ENCODE results near the gene CTSC.

CTSC gene

DNA sequence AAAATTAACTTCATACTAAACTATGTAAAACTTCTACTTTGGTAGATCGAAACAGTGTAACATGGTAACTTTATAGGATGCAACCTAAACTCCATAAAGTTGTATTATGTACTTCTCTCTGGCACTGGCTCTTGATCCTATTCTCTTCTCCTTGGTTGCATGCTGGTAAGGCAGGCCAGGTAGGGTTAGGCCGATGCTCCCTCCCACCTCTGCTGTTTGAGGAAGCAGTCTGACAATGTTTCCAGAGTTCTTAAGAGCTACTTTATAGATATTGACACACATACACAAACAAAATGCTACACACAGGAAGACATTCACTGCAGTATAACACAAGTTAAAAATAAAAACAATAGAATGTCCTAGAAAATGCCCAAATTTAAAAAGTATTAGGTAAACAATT, 22.5 kb downstream of the CTSC start:
- Histone ChIP-seq H3K4me1 (ENCODE audit: insufficient read depth, low read length) (peaks cover 20% of the 10 kb centered on the region), H3K27ac (ENCODE audit: low read depth, low read length) (no peak overlapping the region), H3K9me3 (ENCODE audit: low read length) (no peaks in the 10 kb centered on the region), H3K4me3 (ENCODE audit: low read depth in 1 of 2, low read length in 2 of 2) (no peak overlapping the region), H3K9ac (ENCODE audit: low read length) (no peak overlapping the region), H3K27me3 (ENCODE audit: control insufficient read depth in 1 of 2, insufficient read depth in 2 of 2, low read length in 2 of 2) (no peaks in the 10 kb centered on the region), H3K36me3 (ENCODE audit: insufficient read depth, low read length) (no peaks in the 10 kb centered on the region)

GRCh38 chr11:88313441-88313840, 24.1 kb downstream of the CTSC start:
- no peaks in the 10 kb centered on the region for H3K36me3 ChIP-seq (ENCODE audit: insufficient read depth, low read length)
- no peak overlapping the region for H3K9ac ChIP-seq (ENCODE audit: low read length)
- no peaks in the 10 kb centered on the region for H3K9me3 ChIP-seq (ENCODE audit: low read length)
- H3K27ac ChIP-seq (ENCODE audit: low read depth, low read length): no peak overlapping the region
- no peak overlapping the region for H3K4me3 ChIP-seq (ENCODE audit: low read depth in 1 of 2, low read length in 2 of 2)
- H3K4me1 ChIP-seq (ENCODE audit: insufficient read depth, low read length): peaks cover 16% of the 10 kb centered on the region
- no peaks in the 10 kb centered on the region for H3K27me3 ChIP-seq (ENCODE audit: control insufficient read depth in 1 of 2, insufficient read depth in 2 of 2, low read length in 2 of 2)

DNA sequence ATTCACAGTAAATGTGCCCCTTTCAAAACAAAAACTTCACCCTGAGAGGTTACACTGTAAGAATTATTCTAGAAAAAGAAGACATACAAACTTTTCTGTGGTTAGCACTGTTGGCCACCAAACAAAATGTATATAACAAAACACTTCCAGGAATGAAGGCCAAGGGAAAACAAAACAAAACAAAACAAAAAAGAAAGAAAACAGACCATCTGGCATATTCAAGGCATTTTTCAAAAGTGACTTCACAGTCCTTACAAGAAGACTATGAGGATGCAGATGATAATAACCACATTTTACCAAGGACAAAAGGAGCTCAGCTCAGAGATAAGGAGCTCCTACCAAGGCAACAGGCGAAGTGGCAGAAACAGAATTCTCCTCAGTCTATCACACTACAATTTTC, 24.9 kb downstream of the CTSC start:
- peaks cover 16% of the 10 kb centered on the region for H3K4me1 ChIP-seq (ENCODE audit: insufficient read depth, low read length)

DNA sequence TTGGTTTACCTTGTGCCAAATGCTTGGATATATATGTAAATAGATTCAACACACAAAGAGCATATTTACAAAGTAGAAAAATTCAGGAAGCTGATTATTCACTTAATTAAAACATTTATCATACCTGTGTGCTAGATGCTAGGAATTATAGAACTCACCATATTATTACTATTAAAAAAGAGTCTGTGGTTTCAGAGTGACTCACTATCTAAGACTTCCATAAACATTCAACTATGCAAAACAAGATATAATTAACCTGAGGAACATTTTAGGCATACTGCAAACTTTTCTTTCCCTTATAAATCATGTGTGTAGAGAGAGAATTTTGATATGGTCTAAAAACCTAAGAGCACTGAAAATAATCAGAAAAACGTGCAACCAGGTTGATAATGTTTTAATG, 27.3 kb downstream of the CTSC start:
- Histone ChIP-seq H3K9me3 (ENCODE audit: low read length) (no peaks in the 10 kb centered on the region), H3K4me1 (ENCODE audit: insufficient read depth, low read length) (peaks cover 16% of the 10 kb centered on the region), H3K27ac (ENCODE audit: low read depth, low read length) (no peak overlapping the region), H3K9ac (ENCODE audit: low read length) (no peak overlapping the region), H3K27me3 (ENCODE audit: control insufficient read depth in 1 of 2, insufficient read depth in 2 of 2, low read length in 2 of 2) (no peaks in the 10 kb centered on the region), H3K4me3 (ENCODE audit: low read depth in 1 of 2, low read length in 2 of 2) (no peak overlapping the region), H3K36me3 (ENCODE audit: insufficient read depth, low read length) (peaks cover 8% of the 10 kb centered on the region)

More for the DNA sequence above, 24.9 kb downstream of the CTSC start:
- H3K27me3 ChIP-seq (ENCODE audit: control insufficient read depth in 1 of 2, insufficient read depth in 2 of 2, low read length in 2 of 2): no peaks in the 10 kb centered on the region
- no peak overlapping the region for H3K4me3 ChIP-seq (ENCODE audit: low read depth in 1 of 2, low read length in 2 of 2)
- no peak overlapping the region for H3K27ac ChIP-seq (ENCODE audit: low read depth, low read length)
- no peaks in the 10 kb centered on the region for H3K9me3 ChIP-seq (ENCODE audit: low read length)
- H3K36me3 ChIP-seq (ENCODE audit: insufficient read depth, low read length): no peaks in the 10 kb centered on the region
- no peak overlapping the region for H3K9ac ChIP-seq (ENCODE audit: low read length)

DNA sequence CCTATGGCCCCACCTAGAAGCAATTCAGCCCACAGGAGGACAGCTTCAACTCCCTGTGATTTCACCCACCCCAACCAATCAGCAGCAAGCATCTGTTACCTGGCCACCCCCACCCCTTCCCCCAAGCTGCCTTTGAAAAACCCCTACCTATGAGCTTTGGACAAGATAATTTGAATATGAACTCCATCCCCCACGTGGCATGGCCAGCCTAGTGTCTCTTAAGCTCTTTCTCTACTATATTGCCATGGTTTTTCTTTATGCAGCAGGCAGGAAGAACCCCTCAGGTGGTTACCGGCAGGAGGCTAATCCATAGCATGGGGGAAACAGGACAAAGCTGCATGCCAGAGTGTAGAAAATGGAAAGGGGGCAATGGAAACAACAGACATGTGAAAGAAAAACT, 29.0 kb downstream of the CTSC start:
- no peaks in the 10 kb centered on the region for H3K9me3 ChIP-seq (ENCODE audit: low read length)
- H3K27me3 ChIP-seq (ENCODE audit: control insufficient read depth in 1 of 2, insufficient read depth in 2 of 2, low read length in 2 of 2): no peaks in the 10 kb centered on the region
- no peak overlapping the region for H3K27ac ChIP-seq (ENCODE audit: low read depth, low read length)
- H3K4me1 ChIP-seq (ENCODE audit: insufficient read depth, low read length): peaks cover 15% of the 10 kb centered on the region
- H3K9ac ChIP-seq (ENCODE audit: low read length): no peak overlapping the region
- H3K36me3 ChIP-seq (ENCODE audit: insufficient read depth, low read length): peaks cover 8% of the 10 kb centered on the region
- no peak overlapping the region for H3K4me3 ChIP-seq (ENCODE audit: low read depth in 1 of 2, low read length in 2 of 2)

- Histone ChIP-seq H3K4me1 (ENCODE audit: insufficient read depth, low read length) (peaks cover 20% of the 10 kb centered on the region), H3K36me3 (ENCODE audit: insufficient read depth, low read length) (peaks cover 8% of the 10 kb centered on the region), H3K27me3 (ENCODE audit: control insufficient read depth in 1 of 2, insufficient read depth in 2 of 2, low read length in 2 of 2) (no peaks in the 10 kb centered on the region), H3K27ac (ENCODE audit: low read depth, low read length) (no peak overlapping the region), H3K4me3 (ENCODE audit: low read depth in 1 of 2, low read length in 2 of 2) (no peak overlapping the region), H3K9ac (ENCODE audit: low read length) (no peak overlapping the region), H3K9me3 (ENCODE audit: low read length) (no peaks in the 10 kb centered on the region)
Measured at GRCh38 chr11:88307749-88308425, 29.6 kb downstream of the CTSC start.

GRCh38 chr11:88306785-88307184, 30.8 kb downstream of the CTSC start:
- no peaks in the 10 kb centered on the region for H3K9me3 ChIP-seq (ENCODE audit: low read length)
- H3K27ac ChIP-seq (ENCODE audit: low read depth, low read length): no peak overlapping the region
- no peaks in the 10 kb centered on the region for H3K27me3 ChIP-seq (ENCODE audit: control insufficient read depth in 1 of 2, insufficient read depth in 2 of 2, low read length in 2 of 2)
- H3K4me3 ChIP-seq (ENCODE audit: low read depth in 1 of 2, low read length in 2 of 2): no peak overlapping the region
- H3K36me3 ChIP-seq (ENCODE audit: insufficient read depth, low read length): peaks cover 8% of the 10 kb centered on the region
- no peak overlapping the region for H3K9ac ChIP-seq (ENCODE audit: low read length)
- peaks cover 23% of the 10 kb centered on the region for H3K4me1 ChIP-seq (ENCODE audit: insufficient read depth, low read length)

GRCh38 chr11:88305430-88305829, 32.1 kb downstream of the CTSC start:
- Histone ChIP-seq H3K4me3 (ENCODE audit: low read depth in 1 of 2, low read length in 2 of 2) (no peak overlapping the region), H3K36me3 (ENCODE audit: insufficient read depth, low read length) (peaks cover 8% of the 10 kb centered on the region), H3K9ac (ENCODE audit: low read length) (no peak overlapping the region), H3K27me3 (ENCODE audit: control insufficient read depth in 1 of 2, insufficient read depth in 2 of 2, low read length in 2 of 2) (no peaks in the 10 kb centered on the region), H3K27ac (ENCODE audit: low read depth, low read length) (no peak overlapping the region), H3K4me1 (ENCODE audit: insufficient read depth, low read length) (peaks cover 25% of the 10 kb centered on the region), H3K9me3 (ENCODE audit: low read length) (no peaks in the 10 kb centered on the region)

DNA sequence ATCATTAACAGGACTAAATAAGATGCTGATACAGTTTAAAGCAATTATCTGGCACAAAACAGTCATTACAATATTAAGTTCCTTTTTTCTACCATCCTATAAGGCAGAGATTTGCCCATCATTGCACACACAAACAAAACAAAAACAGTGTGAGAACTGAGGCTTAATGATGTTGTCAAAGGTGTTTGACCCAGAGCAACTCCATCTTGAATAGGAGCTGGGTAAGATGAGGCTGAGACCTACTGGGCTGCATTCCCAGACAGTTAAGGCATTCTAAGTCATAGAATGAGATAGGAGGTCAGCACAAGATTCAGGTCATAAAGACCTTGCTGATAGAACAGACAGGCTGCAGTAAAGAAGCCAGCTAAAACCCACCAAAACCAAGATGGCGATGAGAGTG, 33.2 kb downstream of the CTSC start:
- Histone ChIP-seq H3K9ac (ENCODE audit: low read length) (no peak overlapping the region), H3K36me3 (ENCODE audit: insufficient read depth, low read length) (peaks cover 8% of the 10 kb centered on the region), H3K4me3 (ENCODE audit: low read depth in 1 of 2, low read length in 2 of 2) (no peak overlapping the region), H3K27ac (ENCODE audit: low read depth, low read length) (no peak overlapping the region), H3K27me3 (ENCODE audit: control insufficient read depth in 1 of 2, insufficient read depth in 2 of 2, low read length in 2 of 2) (no peaks in the 10 kb centered on the region), H3K4me1 (ENCODE audit: insufficient read depth, low read length) (peaks cover 36% of the 10 kb centered on the region), H3K9me3 (ENCODE audit: low read length) (no peaks in the 10 kb centered on the region)

DNA sequence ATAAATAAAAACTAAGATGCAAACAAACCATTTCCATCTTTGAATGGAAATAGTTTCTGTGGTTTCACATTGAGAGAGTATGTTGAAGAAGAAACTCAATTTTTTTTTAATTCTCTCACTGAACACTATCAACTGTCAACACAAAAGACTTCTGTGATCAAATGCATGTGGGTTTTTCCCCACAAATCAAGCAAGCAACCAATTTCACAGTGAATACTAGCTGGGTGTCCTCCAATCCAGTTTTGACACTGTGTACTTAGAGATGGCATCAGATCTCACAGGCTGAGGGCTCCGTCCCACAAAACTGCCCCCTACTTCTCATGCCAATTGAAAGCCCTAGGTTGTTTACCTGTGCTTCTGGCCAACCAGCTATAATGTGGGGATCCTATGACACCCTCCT, 34.5 kb downstream of the CTSC start:
- H3K27ac ChIP-seq (ENCODE audit: low read depth, low read length): no peak overlapping the region
- no peak overlapping the region for H3K9ac ChIP-seq (ENCODE audit: low read length)
- no peak overlapping the region for H3K4me3 ChIP-seq (ENCODE audit: low read depth in 1 of 2, low read length in 2 of 2)

GRCh38 chr11:88301488-88302140, 35.9 kb downstream of the CTSC start:
- Histone ChIP-seq H3K27ac (ENCODE audit: low read depth, low read length) (peak overlapping the region; percentile 81), H3K4me1 (ENCODE audit: insufficient read depth, low read length) (peaks cover 63% of the 10 kb centered on the region), H3K27me3 (ENCODE audit: control insufficient read depth in 1 of 2, insufficient read depth in 2 of 2, low read length in 2 of 2) (no peaks in the 10 kb centered on the region), H3K9ac (ENCODE audit: low read length) (no peak overlapping the region), H3K4me3 (ENCODE audit: low read depth in 1 of 2, low read length in 2 of 2) (no peak overlapping the region), H3K9me3 (ENCODE audit: low read length) (no peaks in the 10 kb centered on the region), H3K36me3 (ENCODE audit: insufficient read depth, low read length) (peaks cover 6% of the 10 kb centered on the region)

More for the DNA sequence above, 34.5 kb downstream of the CTSC start:
- H3K9me3 ChIP-seq (ENCODE audit: low read length): no peaks in the 10 kb centered on the region
- H3K4me1 ChIP-seq (ENCODE audit: insufficient read depth, low read length): peaks cover 49% of the 10 kb centered on the region
- H3K27me3 ChIP-seq (ENCODE audit: control insufficient read depth in 1 of 2, insufficient read depth in 2 of 2, low read length in 2 of 2): no peaks in the 10 kb centered on the region
- peaks cover 8% of the 10 kb centered on the region for H3K36me3 ChIP-seq (ENCODE audit: insufficient read depth, low read length)

Measured in muscle layer of colon (tissue), 2 donors.